GM03348 (cell line): ENCODE results near the gene CPA1.
"Not testable (repeated sequence)": the region's sequence is repeated elsewhere in the genome, so short reads cannot be mapped to it uniquely, and the experiment has no call there.

Experiments used
- DNase-seq: peaks from one replicate; pipeline ENCODE4 v3.0.0; 2012; ENCODE audit warnings: low spot score

CPA1 gene

GRCh38 chr7:130374507-130374906 lies 5.8 kb upstream of the CPA1 start:
- no peak for DNase-seq

- DNase-seq: not testable (repeated sequence)
These were observed 3.8 kb upstream of the CPA1 start for GRCh38 chr7:130376461-130376860.

GRCh38 chr7:130377178-130377577 lies 3.1 kb upstream of the CPA1 start:
- DNase-seq: no peak

- no peak for DNase-seq
These were observed 1.3 kb upstream of the CPA1 start for GRCh38 chr7:130379019-130379418.

GRCh38 chr7:130379532-130379920 lies 768 bp upstream of the CPA1 start:
- no peak for DNase-seq

- DNase-seq: no peak
These were observed 664 bp downstream of the CPA1 start for GRCh38 chr7:130380861-130381455.

GRCh38 chr7:130381468-130382312 lies 1.4 kb downstream of the CPA1 start:
- DNase-seq: no peak

- no peak for DNase-seq
These were observed 3.1 kb downstream of the CPA1 start for GRCh38 chr7:130383187-130383980.

- DNase-seq: no peak
These were observed 4.1 kb downstream of the CPA1 start for GRCh38 chr7:130384371-130384801.

- DNase-seq: no peak
These were observed 4.7 kb downstream of the CPA1 start for GRCh38 chr7:130384841-130385599.

GRCh38 chr7:130385600-130386066 lies 5.3 kb downstream of the CPA1 start:
- no peak for DNase-seq

- DNase-seq: no peak
These were observed 6.6 kb downstream of the CPA1 start for GRCh38 chr7:130386876-130387275.

GRCh38 chr7:130387306-130387627 lies 7.0 kb downstream of the CPA1 start:
- no peak for DNase-seq

GRCh38 chr7:130387628-130388403 lies 7.5 kb downstream of the CPA1 start:
- DNase-seq: no peak

GRCh38 chr7:130388671-130389070 lies 8.4 kb downstream of the CPA1 start:
- DNase-seq: no peak

- DNase-seq: no peak
These were observed 10.2 kb downstream of the CPA1 start for GRCh38 chr7:130390486-130390885.

GRCh38 chr7:130393101-130393561 lies 12.8 kb downstream of the CPA1 start:
- peak; percentile 64 for DNase-seq

- no peak for DNase-seq
These were observed 13.6 kb downstream of the CPA1 start for GRCh38 chr7:130393841-130394411.

GRCh38 chr7:130394421-130395195 lies 14.3 kb downstream of the CPA1 start:
- no peak for DNase-seq

GRCh38 chr7:130395421-130395820 lies 15.1 kb downstream of the CPA1 start:
- no peak for DNase-seq
